ENCODE measurements around the gene RANBP3.

DNA sequence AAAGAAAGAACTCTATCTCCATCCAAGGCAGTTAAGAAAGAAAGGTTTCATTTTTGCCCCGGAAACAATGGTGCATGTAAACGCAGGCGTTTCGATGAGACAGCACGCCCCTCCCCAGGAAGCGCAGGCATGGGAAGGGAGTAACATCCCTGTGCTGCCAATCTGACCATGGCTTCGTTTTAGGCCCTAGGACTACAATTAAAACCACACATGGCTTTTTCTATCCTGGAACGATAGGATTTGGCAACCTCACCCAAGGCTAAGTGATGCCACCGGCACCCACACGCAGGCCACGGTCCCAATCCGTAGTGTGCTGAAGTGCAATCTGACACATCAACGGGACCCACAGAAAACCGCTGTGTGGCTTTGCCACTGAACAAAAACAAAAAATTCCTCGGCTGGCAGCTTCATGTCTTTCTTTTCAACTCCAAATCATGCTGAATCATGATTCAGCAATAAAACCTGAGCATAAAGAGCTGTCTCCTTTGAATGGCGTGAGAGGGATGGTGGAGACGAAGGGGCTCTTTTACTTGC lies 24.2 kb downstream of the RANBP3 start:
- TF ChIP-seq, protein P1, sequence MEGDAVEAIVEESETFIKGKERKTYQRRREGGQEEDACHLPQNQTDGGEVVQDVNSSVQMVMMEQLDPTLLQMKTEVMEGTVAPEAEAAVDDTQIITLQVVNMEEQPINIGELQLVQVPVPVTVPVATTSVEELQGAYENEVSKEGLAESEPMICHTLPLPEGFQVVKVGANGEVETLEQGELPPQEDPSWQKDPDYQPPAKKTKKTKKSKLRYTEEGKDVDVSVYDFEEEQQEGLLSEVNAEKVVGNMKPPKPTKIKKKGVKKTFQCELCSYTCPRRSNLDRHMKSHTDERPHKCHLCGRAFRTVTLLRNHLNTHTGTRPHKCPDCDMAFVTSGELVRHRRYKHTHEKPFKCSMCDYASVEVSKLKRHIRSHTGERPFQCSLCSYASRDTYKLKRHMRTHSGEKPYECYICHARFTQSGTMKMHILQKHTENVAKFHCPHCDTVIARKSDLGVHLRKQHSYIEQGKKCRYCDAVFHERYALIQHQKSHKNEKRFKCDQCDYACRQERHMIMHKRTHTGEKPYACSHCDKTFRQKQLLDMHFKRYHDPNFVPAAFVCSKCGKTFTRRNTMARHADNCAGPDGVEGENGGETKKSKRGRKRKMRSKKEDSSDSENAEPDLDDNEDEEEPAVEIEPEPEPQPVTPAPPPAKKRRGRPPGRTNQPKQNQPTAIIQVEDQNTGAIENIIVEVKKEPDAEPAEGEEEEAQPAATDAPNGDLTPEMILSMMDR (tag by site-specific recombination; IDR thresholded peaks at IDR 0.05): no peak
- TF ChIP-seq ZNF76 (tag by site-specific recombination; IDR thresholded peaks at IDR 0.05; ENCODE audit: borderline replicate concordance, low read depth) (no peak), ZEB2 (tag by site-specific recombination; IDR thresholded peaks at IDR 0.05) (no peak), ZNF169 (tag by site-specific recombination; IDR thresholded peaks at IDR 0.05) (no peak), ZNF416 (tag by site-specific recombination; IDR thresholded peaks at IDR 0.05) (no peak), ZFP37 (tag by site-specific recombination; IDR thresholded peaks at IDR 0.05) (no peak), KLF10 (tag by site-specific recombination; IDR thresholded peaks at IDR 0.05) (no peak), ZNF23 (tag by site-specific recombination; IDR thresholded peaks at IDR 0.05; ENCODE audit: borderline replicate concordance) (no peak), GLI2 (tag by site-specific recombination; IDR thresholded peaks at IDR 0.05; ENCODE audit: borderline replicate concordance, low read depth) (no peak), GLI4 (tag by site-specific recombination; IDR thresholded peaks at IDR 0.05) (no peak), PRDM1 (tag by site-specific recombination; IDR thresholded peaks at IDR 0.05) (no peak)
